ENCODE measurements around the gene SERINC2. TPM values are rescaled to one million over a fixed set of nuclear protein-coding genes. Genes with fewer than 3 reads are reported as not detected.

The SERINC2 gene
- total RNA-seq, 1 experiment from 2014 or later = 14.1 TPM

- Histone ChIP-seq H3T11ph (ENCODE audit: low read length) (no peak overlapping the region), H3K4me2 (ENCODE audit: insufficient read depth, insufficient read length, low read length) (no peak overlapping the region), H3K56ac (ENCODE audit: insufficient read length, low read depth, low read length) (no peak overlapping the region), H2AFZ (ENCODE audit: low read length) (no peak overlapping the region), H4K91ac (ENCODE audit: insufficient read length, low read depth, low read length) (no peak overlapping the region), H3K9ac (ENCODE audit: extremely low read depth, insufficient read length, low read length) (no peak overlapping the region), H4K8ac (replicated peaks; ENCODE audit: insufficient read length, low read depth, low read length) (no peak overlapping the region), H4K5ac (ENCODE audit: insufficient read length, low read depth, low read length) (no peak overlapping the region), H2AK5ac (ENCODE audit: insufficient read length, low read length) (no peak overlapping the region), H3K4ac (ENCODE audit: low read depth, low read length) (no peak overlapping the region), H3K79me1 (ENCODE audit: insufficient read depth, low read depth, low read length, poor library complexity, severe bottlenecking) (no peaks in the 10 kb centered on the region), H3K9me3 (ENCODE audit: control insufficient read depth, low read depth, low read length) (no peaks in the 10 kb centered on the region), H3K27ac (ENCODE audit: insufficient read length, low read depth, low read length) (no peak overlapping the region), H3K23ac (ENCODE audit: insufficient read length, low read depth, low read length) (no peak overlapping the region), H2BK20ac (ENCODE audit: low read depth, low read length, poor library complexity, severe bottlenecking) (no peak overlapping the region), H2BK120ac (ENCODE audit: low read depth, low read length, poor library complexity, severe bottlenecking) (no peak overlapping the region), H3K4me1 (ENCODE audit: insufficient read depth, low read length) (no peaks in the 10 kb centered on the region), H2BK15ac (ENCODE audit: low read depth, low read length) (no peak overlapping the region), H3K14ac (ENCODE audit: insufficient read depth, low read length) (no peak overlapping the region), H3K27me3 (ENCODE audit: insufficient read depth, low read length) (no peaks in the 10 kb centered on the region), H2BK12ac (ENCODE audit: insufficient read length, low read depth, low read length) (no peak overlapping the region), H3K18ac (ENCODE audit: insufficient read length, low read depth, low read length) (no peak overlapping the region), H3K79me2 (ENCODE audit: insufficient read depth, low read length) (no peaks in the 10 kb centered on the region), H3K23me2 (ENCODE audit: insufficient read length, low read depth, low read length, poor library complexity, severe bottlenecking) (no peaks in the 10 kb centered on the region), H2BK5ac (ENCODE audit: insufficient read length, low read length) (no peak overlapping the region), H4K20me1 (ENCODE audit: control insufficient read depth, insufficient read depth, insufficient read length) (no peaks in the 10 kb centered on the region)
- Mint-ChIP-seq H3K9me3 (no peaks in the 10 kb centered on the region), H3K4me3 (no peak overlapping the region), H3K4me1 (peaks cover 10 to 15% of the 10 kb centered on the region in 2 experiments), H3K36me3 (ENCODE audit: insufficient read depth in 1 of 3, low read depth in 3 of 3) (peaks cover 0 to 19% (median 3%) of the 10 kb centered on the region in 3 experiments; a peak in 5 of 7 replicates), H3K27me3 (ENCODE audit: low read depth) (no peaks in the 10 kb centered on the region), H3K27ac (no peak overlapping the region; a peak in 1 of 7 replicates)
- WGBS (ENCODE audit: extremely low coverage, insufficient read length, low lambda C conversion rate) = no CpG with 5 or more reads among the region's 15 CpGs
- DNase-seq = no peak
- no peak for TF ChIP-seq CTCF (conservative IDR thresholded peaks at IDR 0.05)
Measured at GRCh38 chr1:31424568-31424967, 11.6 kb downstream of the SERINC2 start.
